Measurements from ENCODE around the gene QSER1.
"Not testable (repeated sequence)": the region's sequence is repeated elsewhere in the genome, so short reads cannot be mapped to it uniquely, and the experiment has no call there.

The QSER1 gene

DNA sequence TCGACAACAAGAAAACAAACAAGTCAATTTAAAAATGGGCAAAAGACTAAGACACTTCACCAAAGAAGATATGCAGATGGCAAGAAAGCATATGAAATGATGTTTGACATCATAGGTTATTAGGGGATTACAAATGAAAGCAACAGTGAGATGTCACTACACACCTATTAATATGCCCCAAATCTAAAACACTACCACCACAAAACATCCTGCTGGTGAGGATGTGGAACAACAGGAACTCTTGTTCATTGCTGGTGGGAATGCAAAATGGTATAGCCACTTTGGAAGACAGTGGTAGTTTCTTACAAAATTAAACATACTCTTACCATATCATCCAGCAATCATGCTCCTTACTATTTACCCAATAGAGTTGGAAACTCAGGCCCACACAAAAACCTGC, 33.9 kb upstream of the QSER1 start:
- TF ChIP-seq ZFX (IDR thresholded peaks at IDR 0.05), result no peak
- TF ChIP-seq, protein P1, sequence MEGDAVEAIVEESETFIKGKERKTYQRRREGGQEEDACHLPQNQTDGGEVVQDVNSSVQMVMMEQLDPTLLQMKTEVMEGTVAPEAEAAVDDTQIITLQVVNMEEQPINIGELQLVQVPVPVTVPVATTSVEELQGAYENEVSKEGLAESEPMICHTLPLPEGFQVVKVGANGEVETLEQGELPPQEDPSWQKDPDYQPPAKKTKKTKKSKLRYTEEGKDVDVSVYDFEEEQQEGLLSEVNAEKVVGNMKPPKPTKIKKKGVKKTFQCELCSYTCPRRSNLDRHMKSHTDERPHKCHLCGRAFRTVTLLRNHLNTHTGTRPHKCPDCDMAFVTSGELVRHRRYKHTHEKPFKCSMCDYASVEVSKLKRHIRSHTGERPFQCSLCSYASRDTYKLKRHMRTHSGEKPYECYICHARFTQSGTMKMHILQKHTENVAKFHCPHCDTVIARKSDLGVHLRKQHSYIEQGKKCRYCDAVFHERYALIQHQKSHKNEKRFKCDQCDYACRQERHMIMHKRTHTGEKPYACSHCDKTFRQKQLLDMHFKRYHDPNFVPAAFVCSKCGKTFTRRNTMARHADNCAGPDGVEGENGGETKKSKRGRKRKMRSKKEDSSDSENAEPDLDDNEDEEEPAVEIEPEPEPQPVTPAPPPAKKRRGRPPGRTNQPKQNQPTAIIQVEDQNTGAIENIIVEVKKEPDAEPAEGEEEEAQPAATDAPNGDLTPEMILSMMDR (conservative IDR thresholded peaks at IDR 0.05), result 0 out of 2 replicates have a peak, but pooled peaks have one; percentile 15
- no peak overlapping the region for H3K27ac ChIP-seq

GRCh38 chr11:32861850-32862577, 30.6 kb upstream of the QSER1 start:
- no peak overlapping the region for H3K27ac ChIP-seq
- TF ChIP-seq, protein P1 (conservative IDR thresholded peaks at IDR 0.05), result no peak
- TF ChIP-seq ZFX (IDR thresholded peaks at IDR 0.05), result no peak

- no peak overlapping the region for H3K27ac ChIP-seq
- no peak for TF ChIP-seq ZFX (IDR thresholded peaks at IDR 0.05)
- TF ChIP-seq, protein P1 (conservative IDR thresholded peaks at IDR 0.05), result no peak
Observed at GRCh38 chr11:32864555-32864954, 28.1 kb upstream of the QSER1 start.

DNA sequence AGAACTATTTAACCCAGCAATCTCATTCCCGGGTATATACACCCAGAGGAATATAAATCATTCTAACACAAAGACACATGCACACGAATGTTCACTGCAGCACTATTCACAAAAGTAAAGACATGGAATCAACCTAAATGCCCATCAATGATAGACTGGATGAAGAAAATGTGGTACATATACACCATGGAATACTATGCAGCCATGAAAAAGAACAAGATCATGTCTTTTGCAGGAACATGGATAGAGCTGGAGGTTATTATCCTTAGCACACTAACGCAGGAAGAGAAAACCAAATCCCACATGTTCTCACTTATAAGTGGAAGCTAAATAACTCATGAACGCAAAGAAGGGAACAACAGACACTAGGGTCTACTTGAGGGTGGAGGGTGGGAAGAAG, 23.9 kb upstream of the QSER1 start:
- H3K27ac ChIP-seq, result not testable (repeated sequence)

DNA sequence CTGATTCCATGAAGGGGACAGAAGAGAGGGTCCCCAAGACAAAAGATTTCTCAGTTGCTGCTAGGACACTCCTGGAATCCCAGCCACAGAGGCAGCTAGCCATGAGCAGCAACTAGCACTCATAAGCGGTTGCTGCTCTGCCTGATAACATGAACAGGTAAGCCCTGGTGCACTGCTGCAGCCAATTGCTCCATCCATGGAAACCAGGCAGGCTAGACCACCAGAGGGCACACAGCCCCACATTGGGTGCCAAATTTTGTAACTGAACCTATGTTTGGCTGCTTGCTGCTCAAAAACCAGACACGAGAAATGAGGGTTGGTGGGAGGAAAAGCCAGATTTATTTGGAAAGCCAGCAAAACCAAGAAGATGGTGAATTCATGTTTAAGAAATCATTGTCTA, 21.9 kb upstream of the QSER1 start:
- H3K27ac ChIP-seq, result no peak overlapping the region
- TF ChIP-seq, protein P1 (conservative IDR thresholded peaks at IDR 0.05), result no peak; the same call in 1 of the 2 replicates
- no peak for TF ChIP-seq ZFX (IDR thresholded peaks at IDR 0.05)

- H3K27ac ChIP-seq, result no peak overlapping the region
- TF ChIP-seq ZFX (IDR thresholded peaks at IDR 0.05), result no peak
- TF ChIP-seq, protein P1 (conservative IDR thresholded peaks at IDR 0.05), result no peak
Observed at GRCh38 chr11:32874132-32874531, 18.5 kb upstream of the QSER1 start.

- no peak overlapping the region for H3K27ac ChIP-seq
Observed at GRCh38 chr11:32881286-32881685, 11.3 kb upstream of the QSER1 start.

More at GRCh38 chr11:32881286-32881685, 11.3 kb upstream of the QSER1 start:
- no peak for TF ChIP-seq ZFX (IDR thresholded peaks at IDR 0.05)
- TF ChIP-seq, protein P1 (conservative IDR thresholded peaks at IDR 0.05), result no peak
